Lower lobe of right lung (tissue), 2 donors: ENCODE results near the gene CREBL2. TPM values are rescaled to one million over a fixed set of nuclear protein-coding genes. Genes with fewer than 3 reads are reported as not detected.

ENCODE experiments used
- ATAC-seq, 2 donors: fragments of 200-7000 bp; cut with Tn5 transposase; one replicate each; pipeline ENCODE4 v1.9.1; 2020 to 2022; ENCODE audit warnings: mild to moderate bottlenecking in 2 of 2, moderate library complexity in 2 of 2
- DNase-seq: peaks from one replicate; pipeline ENCODE4 v3.0.0-alpha.2; 2020
- H3K27ac ChIP-seq: fragments of 200-600 bp; one replicate; pipeline ENCODE4 v1.8.0; 2022
- H3K27me3 ChIP-seq: fragments of 200-600 bp; one replicate; pipeline ENCODE4 v1.8.0; 2022; ENCODE audit warnings: low read depth
- H3K36me3 ChIP-seq: fragments of 200-600 bp; one replicate; pipeline ENCODE4 v1.8.0; 2022; ENCODE audit warnings: mild to moderate bottlenecking
- H3K4me1 ChIP-seq: fragments of 200-600 bp; one replicate; pipeline ENCODE4 v1.8.0; 2022
- H3K4me3 ChIP-seq: fragments of 200-600 bp; one replicate; pipeline ENCODE4 v1.8.0; 2022; ENCODE audit warnings: mild to moderate bottlenecking
- H3K9me3 ChIP-seq: fragments of 200-600 bp; one replicate; pipeline ENCODE4 v1.8.0; 2022
- intact Hi-C: fragments of 100-400 bp; cut with DNase I; formaldehyde crosslinking; loops from one replicate; pipeline ENCODE4 v1.11.0; 2022
- total RNA-seq: library from RNA; stranded (reverse); fragmentation: NEBNext Ultra II Directional; extraction: Animal tissue kit (Norgen Biotek cat#: 25700); gene quantifications from one replicate; pipeline ENCODE4 v1.2.1, GENCODE V29; 2021
- TF ChIP-seq, protein P1 (sequence below): fragments of 200-600 bp; IDR thresholded peaks from one replicate; pipeline ENCODE4 v1.8.0; 2022; ENCODE audit warnings: antibody characterized with exemption, mild to moderate bottlenecking
- donor health status: DM: no; HTN: yes; CAD: no; lungs with severe emphysema.

CREBL2 gene
- total RNA-seq, 1 donor from 2014 or later, result 46.3 TPM

DNA sequence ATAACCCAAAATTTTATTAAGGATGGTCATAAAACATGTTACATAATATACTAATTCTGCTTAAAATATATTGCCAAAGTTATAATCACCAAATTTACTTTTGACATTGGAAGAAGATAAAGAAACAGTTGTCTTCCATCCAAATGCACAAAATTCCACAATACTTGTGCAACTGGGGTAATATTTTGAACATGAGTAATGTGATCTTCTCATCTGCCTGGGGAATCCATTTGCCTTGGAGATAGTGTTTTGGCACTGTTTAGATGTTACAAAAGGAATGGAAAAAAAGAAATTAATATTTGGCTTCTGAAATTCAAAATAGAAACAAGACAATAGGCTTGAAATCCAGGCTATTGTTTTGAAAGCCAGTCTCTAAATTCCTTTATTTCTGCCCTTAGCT, 75.2 kb downstream of the CREBL2 start:
- no peaks in the 10 kb centered on the region for H3K27me3 ChIP-seq
- H3K36me3 ChIP-seq, result no peaks in the 10 kb centered on the region
- intact Hi-C loops, result no loop called here
- H3K27ac ChIP-seq, result no peak overlapping the region
- no peaks in the 10 kb centered on the region for H3K9me3 ChIP-seq
- ATAC-seq, result no peak
- H3K4me1 ChIP-seq, result peaks cover 7% of the 10 kb centered on the region
- DNase-seq, result no peak
- TF ChIP-seq, protein P1, sequence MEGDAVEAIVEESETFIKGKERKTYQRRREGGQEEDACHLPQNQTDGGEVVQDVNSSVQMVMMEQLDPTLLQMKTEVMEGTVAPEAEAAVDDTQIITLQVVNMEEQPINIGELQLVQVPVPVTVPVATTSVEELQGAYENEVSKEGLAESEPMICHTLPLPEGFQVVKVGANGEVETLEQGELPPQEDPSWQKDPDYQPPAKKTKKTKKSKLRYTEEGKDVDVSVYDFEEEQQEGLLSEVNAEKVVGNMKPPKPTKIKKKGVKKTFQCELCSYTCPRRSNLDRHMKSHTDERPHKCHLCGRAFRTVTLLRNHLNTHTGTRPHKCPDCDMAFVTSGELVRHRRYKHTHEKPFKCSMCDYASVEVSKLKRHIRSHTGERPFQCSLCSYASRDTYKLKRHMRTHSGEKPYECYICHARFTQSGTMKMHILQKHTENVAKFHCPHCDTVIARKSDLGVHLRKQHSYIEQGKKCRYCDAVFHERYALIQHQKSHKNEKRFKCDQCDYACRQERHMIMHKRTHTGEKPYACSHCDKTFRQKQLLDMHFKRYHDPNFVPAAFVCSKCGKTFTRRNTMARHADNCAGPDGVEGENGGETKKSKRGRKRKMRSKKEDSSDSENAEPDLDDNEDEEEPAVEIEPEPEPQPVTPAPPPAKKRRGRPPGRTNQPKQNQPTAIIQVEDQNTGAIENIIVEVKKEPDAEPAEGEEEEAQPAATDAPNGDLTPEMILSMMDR, result no peak
- no peak overlapping the region for H3K4me3 ChIP-seq

DNA sequence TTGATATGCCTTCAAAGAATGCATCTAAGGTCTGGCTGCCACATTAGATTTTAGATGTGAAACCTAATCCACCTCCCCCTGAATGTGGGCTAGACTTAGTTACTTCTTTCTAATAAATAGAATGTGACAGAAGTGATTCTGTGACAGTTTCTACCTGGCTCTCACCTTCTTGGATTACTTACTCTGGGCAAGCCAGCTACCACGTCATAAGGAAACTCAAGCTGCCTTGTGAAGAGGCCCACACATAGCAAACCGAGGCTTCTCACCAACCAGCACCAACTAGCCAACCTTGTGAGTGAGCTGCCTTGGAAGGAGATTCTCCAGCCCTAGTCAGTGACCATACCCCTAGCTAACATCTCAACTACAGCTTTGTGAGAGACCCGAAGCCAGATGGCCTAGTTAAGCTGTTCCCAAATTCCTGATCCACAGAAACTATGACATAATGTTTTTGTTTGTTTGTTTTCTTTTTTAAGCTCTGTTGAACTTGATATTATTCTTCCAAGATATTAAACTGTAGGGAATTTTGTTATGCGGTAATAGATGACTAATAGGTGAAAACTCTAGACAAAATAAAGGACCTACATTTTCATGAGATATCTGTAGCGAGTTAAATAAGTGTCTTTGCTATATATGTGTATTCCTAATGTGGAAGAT, 78.1 kb downstream of the CREBL2 start:
- H3K27me3 ChIP-seq, result no peaks in the 10 kb centered on the region
- TF ChIP-seq, protein P1, result no peak
- H3K4me1 ChIP-seq, result peaks cover under 1% of the 10 kb centered on the region
- no peaks in the 10 kb centered on the region for H3K36me3 ChIP-seq
- no peak overlapping the region for H3K4me3 ChIP-seq
- no peaks in the 10 kb centered on the region for H3K9me3 ChIP-seq
- no peak overlapping the region for H3K27ac ChIP-seq
- ATAC-seq (no peak), DNase-seq (no peak)
- intact Hi-C loops, result no loop called here

DNA sequence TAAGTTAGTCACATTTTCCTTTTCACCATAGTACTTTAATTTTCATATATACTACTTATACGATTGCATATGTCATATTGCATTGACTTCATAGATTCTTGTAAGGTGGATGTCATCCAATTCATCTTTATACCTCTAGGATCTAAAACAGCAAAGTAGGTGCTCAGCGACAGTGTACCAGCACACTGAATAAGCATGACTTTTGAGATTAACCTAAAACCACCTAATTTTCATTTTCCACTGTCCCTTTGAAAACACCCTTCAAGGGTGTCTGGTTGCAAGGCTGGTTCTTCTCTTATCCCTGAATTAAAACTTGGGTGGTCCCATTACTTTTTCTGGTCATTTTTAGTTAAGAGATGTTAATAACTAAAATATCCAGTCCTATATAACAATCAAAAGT, 79.9 kb downstream of the CREBL2 start:
- no peak for ATAC-seq
- no peaks in the 10 kb centered on the region for H3K4me1 ChIP-seq
- H3K36me3 ChIP-seq, result no peaks in the 10 kb centered on the region
- no peaks in the 10 kb centered on the region for H3K27me3 ChIP-seq
- intact Hi-C loops, result no loop called here
- H3K27ac ChIP-seq, result no peak overlapping the region
- TF ChIP-seq, protein P1, result no peak
- no peaks in the 10 kb centered on the region for H3K9me3 ChIP-seq
- H3K4me3 ChIP-seq, result no peak overlapping the region
- DNase-seq, result no peak

DNA sequence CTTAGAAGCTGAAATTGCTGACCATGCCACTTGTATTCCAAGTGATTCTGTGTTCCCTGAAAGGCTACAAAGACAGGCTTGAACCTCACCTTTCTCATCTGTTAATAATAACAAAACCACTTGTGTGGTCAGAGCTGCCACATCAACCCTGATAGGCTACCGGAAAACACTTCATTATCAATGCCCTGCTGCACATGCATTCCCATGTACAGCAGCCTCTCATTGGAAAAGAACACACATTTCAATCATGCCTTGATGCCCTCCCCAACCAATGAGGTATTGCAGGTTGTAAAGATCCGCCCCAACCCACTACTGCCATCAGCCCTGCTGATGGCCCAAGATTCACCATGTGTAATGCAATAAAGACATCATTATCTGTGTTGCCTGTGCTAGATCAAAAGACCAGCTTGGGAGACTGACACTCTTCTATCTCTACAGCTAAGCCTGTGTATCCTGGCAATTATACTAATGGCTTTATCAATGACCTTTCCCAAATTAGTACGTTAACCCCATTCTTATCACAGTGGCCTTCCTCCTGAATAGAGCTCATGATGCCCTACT, 81.5 kb downstream of the CREBL2 start:
- Histone ChIP-seq H3K9me3 (no peaks in the 10 kb centered on the region), H3K27ac (no peak overlapping the region), H3K4me1 (no peaks in the 10 kb centered on the region), H3K27me3 (no peaks in the 10 kb centered on the region), H3K36me3 (no peaks in the 10 kb centered on the region), H3K4me3 (no peak overlapping the region)
- intact Hi-C loops, result no loop called here
- no peak for ATAC-seq
- TF ChIP-seq, protein P1, result no peak
- no peak for DNase-seq

Other genes starting within 250 kb of the CREBL2 start
- gene DUSP16, start 49.0 kb upstream of the CREBL2 start, total RNA-seq, result 44.0 TPM
- gene GPR19, start 84.3 kb downstream of the CREBL2 start, total RNA-seq, result not detected
- 57.7 TPM for gene CDKN1B, start 105.5 kb downstream of the CREBL2 start, total RNA-seq
- gene APOLD1, start 173.8 kb downstream of the CREBL2 start, total RNA-seq, result 11.0 TPM
- gene DDX47, start 201.5 kb downstream of the CREBL2 start, total RNA-seq, result 45.1 TPM